HG03558 (cell line): ENCODE measurements around the gene SRF.
"Not testable (repeated sequence)": the region's sequence is repeated elsewhere in the genome, so short reads cannot be mapped to it uniquely, and the experiment has no call there.

ENCODE experiments used
- ATAC-seq: cut with Tn5 transposase; IDR thresholded peaks from one replicate; pipeline ENCODE4 v1.9.1; 2021; ENCODE audit warnings: moderate number of reproducible peaks; ENCODE audit not compliant: unreplicated experiment; ENCODE audit errors: extremely low read depth

SRF gene

DNA sequence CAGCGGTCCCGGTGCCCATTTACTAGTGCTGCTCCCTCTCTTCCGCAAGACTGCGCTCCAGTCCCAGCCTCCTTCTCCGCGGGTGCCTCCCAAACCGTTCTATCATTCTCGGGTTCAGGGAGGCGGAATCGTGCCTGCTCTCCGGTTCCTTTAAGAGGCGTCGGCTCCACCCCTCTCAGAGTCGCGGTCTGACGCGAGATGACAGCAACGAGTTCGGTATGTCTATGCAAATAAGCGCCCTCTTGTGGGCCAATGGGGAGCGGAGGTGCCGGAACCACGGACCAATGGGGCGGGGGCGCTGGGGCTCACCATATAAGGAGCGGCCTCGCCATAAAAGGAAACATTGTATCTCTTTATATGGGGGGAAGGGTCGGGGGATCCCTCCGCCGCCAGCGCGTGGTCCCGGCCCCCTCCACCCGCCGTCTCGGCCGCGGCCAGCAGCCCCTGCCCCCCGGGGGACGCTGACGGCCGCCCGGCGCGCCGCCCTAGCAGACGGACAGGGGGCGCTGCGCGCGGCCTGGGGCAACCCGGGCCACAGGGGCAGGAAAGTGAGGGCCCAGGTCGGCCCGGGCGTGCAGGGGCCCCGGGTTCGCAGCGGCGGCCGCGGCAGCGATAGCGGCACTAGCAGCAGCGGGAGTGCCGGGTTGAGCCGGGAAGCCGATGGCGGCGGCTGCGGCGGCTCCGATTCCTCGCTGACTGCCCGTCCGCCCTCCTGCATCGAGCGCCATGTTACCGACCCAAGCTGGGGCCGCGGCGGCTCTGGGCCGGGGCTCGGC lies at the start of gene SRF:
Gene SRF (plus strand): TSS at position 339 of the 776 bp plus-strand sequence. CDS start 388 bp downstream, at position 727.
- ATAC-seq, result peak; percentile 30

- no peak for ATAC-seq
Observed at GRCh38 chr6:43122146-43122545, 48.9 kb upstream of the SRF start.

GRCh38 chr6:43123461-43124314 lies 47.4 kb upstream of the SRF start:
- ATAC-seq, result no peak

DNA sequence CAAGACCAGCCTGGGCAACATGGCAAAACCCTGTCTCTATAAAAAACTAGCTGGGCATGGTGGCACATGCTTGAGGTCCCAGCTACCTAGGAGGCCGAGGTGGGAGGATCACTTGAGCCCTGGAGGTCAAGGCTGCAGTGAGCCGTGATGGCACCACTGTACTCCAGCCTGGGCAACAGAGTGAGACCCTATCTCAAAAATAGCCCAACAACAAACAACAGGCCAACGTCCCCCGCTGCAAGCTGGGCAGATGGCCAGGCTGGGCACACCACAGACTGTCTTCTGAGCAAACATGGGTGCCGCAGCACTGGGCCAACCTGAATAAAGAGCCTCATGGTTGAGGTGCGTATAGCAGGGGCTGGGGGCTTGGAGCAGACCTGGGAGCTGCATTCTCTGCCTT lies 46.6 kb upstream of the SRF start:
- ATAC-seq, result no peak

GRCh38 chr6:43125119-43125518 lies 46.0 kb upstream of the SRF start:
- ATAC-seq, result no peak

DNA sequence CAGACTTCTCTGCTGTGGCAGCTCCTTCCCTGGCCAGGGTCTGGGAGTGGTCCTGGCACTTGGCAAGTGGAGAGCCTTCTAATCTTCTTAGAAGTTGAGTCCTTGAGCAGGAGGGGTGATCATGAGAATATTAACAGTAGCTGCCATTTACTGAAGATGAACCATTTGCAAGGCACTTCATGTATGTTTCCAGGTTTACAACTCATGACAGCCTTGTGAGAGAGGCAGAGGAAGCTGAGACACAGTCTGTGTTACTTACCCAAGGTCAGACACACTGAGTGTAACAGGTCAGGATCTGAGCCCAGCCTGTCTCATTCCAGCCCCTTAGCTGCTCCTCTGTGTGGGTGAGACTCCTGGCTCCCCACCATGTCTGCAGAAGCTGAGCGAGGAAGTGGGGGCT lies 45.5 kb upstream of the SRF start:
- ATAC-seq, result no peak

DNA sequence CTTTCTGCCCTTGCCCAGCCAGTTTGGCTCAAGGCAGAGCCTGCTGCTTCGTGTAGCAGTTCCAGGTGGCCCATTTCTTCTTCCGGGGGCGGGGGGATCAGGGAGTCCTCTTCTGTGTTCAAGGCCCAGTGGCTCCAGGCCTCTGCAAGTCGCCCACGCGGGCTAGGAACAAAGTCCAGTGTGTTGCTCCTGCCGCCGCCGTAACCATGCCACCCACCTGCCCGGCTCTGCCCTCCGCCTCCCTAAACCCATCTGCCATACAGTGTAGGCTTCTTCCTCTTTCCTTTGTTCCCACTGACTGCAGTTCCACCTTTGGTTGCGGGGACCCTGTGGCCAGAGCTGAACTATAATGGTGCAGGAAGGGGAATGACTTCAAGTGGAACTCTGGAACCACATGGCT lies 43.9 kb upstream of the SRF start:
- ATAC-seq, result no peak

GRCh38 chr6:43127877-43128276 lies 43.2 kb upstream of the SRF start:
- ATAC-seq, result no peak

- ATAC-seq, result no peak
Observed at GRCh38 chr6:43128926-43129325, 42.1 kb upstream of the SRF start.

GRCh38 chr6:43129434-43130194 lies 41.5 kb upstream of the SRF start:
- no peak for ATAC-seq

- no peak for ATAC-seq
Observed at GRCh38 chr6:43130429-43130828, 40.6 kb upstream of the SRF start.

DNA sequence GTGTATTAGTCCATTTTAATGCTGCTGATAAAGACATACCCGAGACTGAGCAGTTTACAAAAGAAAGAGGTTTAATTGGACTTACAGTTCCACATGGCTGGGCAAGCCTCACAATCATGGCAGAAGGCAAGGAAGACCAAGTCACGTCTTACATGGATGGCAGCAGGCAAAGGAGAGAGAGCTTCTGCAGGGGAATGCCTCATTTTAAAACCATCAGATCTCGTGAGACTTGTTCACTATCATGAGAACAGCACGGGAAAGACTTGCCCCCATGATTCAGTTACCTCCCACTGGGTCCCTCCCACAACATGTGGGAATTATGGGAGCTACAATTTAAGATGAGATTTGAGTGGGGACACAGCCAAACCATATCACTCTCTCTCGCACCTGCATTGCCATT lies 39.7 kb upstream of the SRF start:
- ATAC-seq, result not testable (repeated sequence)

DNA sequence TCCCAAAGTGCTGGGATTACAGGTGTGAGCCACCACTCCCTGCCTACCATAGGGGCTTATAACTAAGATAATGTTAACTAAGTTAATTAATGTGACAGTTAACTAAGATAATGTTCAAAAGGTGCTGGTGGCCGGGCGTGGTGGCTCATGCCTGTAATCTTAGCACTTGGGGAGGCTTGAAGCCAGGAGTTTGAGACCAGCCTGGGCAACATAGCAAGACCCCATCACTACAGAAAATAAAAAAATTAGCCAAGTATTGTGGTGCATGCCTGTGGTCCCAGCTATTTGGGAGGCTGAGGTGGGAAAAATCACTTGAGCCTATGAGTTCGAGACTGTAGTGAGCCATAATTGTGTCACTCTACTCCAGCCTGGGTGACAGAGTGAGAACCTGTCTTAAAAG lies 32.8 kb upstream of the SRF start:
- ATAC-seq, result no peak

GRCh38 chr6:43139973-43140372 lies 31.1 kb upstream of the SRF start:
- not testable (repeated sequence) for ATAC-seq

DNA sequence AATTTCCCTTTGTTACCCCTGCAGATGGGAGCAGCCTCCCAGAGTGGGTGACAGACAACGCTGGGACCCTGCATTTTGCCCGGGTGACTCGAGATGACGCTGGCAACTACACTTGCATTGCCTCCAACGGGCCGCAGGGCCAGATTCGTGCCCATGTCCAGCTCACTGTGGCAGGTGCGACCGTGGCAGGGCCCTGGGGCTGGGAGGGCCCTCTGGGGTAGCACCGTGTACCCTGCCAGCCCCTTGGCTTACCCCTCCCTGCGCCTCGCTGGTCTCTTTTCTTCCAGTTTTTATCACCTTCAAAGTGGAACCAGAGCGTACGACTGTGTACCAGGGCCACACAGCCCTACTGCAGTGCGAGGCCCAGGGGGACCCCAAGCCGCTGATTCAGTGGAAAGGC lies 29.4 kb upstream of the SRF start:
- no peak for ATAC-seq

GRCh38 chr6:43142101-43142500 lies 29.0 kb upstream of the SRF start:
- ATAC-seq, result no peak

- no peak for ATAC-seq
Observed at GRCh38 chr6:43143235-43144128, 27.6 kb upstream of the SRF start.

- no peak for ATAC-seq
Observed at GRCh38 chr6:43144879-43145278, 26.2 kb upstream of the SRF start.

GRCh38 chr6:43146261-43146660 lies 24.8 kb upstream of the SRF start:
- ATAC-seq, result no peak
